ENCODE results near the gene CHGA.
A peak's percentile ranks its signal among the peaks of the same experiment; 100 is the strongest.

The CHGA gene

GRCh38 chr14:92959761-92960680, 37.1 kb downstream of the CHGA start:
- no peak for TF ChIP-seq GLIS3 (CRISPR knock-in tag; IDR thresholded peaks at IDR 0.05)
- no peak for TF ChIP-seq SNAI2 (CRISPR knock-in tag; IDR thresholded peaks at IDR 0.05)
- TF ChIP-seq CREB5 (CRISPR knock-in tag; IDR thresholded peaks at IDR 0.05; ENCODE audit: low read depth), result no peak
- TF ChIP-seq ZC3H10 (CRISPR knock-in tag; IDR thresholded peaks at IDR 0.05), result no peak
- no peak for TF ChIP-seq ZNF565 (CRISPR knock-in tag; conservative IDR thresholded peaks at IDR 0.05; ENCODE audit: low read depth)
- no peak for TF ChIP-seq BACH2 (CRISPR knock-in tag; IDR thresholded peaks at IDR 0.05; ENCODE audit: borderline replicate concordance)
- TF ChIP-seq ZNF70 (CRISPR knock-in tag; IDR thresholded peaks at IDR 0.05), result no peak
- no peak for TF ChIP-seq PATZ1 (CRISPR knock-in tag; IDR thresholded peaks at IDR 0.05; ENCODE audit: borderline replicate concordance)
- no peak for TF ChIP-seq TCF4 (CRISPR knock-in tag; IDR thresholded peaks at IDR 0.05; ENCODE audit: borderline replicate concordance)
- no peak for TF ChIP-seq TOX (CRISPR knock-in tag; IDR thresholded peaks at IDR 0.05; ENCODE audit: borderline replicate concordance)
- TF ChIP-seq OSR1 (CRISPR knock-in tag; IDR thresholded peaks at IDR 0.05), result no peak
- TF ChIP-seq ZNF8 (CRISPR knock-in tag; IDR thresholded peaks at IDR 0.05), result no peak
- TF ChIP-seq TSHZ2 (CRISPR knock-in tag; IDR thresholded peaks at IDR 0.05), result no peak
- TF ChIP-seq CSDC2 (CRISPR knock-in tag; IDR thresholded peaks at IDR 0.05), result no peak
- no peak for TF ChIP-seq ESRRG (CRISPR knock-in tag; IDR thresholded peaks at IDR 0.05)
- no peak for TF ChIP-seq ZFP30 (CRISPR knock-in tag; IDR thresholded peaks at IDR 0.05)
- no peak for TF ChIP-seq RARB (CRISPR knock-in tag; IDR thresholded peaks at IDR 0.05)
- TF ChIP-seq, protein P1, sequence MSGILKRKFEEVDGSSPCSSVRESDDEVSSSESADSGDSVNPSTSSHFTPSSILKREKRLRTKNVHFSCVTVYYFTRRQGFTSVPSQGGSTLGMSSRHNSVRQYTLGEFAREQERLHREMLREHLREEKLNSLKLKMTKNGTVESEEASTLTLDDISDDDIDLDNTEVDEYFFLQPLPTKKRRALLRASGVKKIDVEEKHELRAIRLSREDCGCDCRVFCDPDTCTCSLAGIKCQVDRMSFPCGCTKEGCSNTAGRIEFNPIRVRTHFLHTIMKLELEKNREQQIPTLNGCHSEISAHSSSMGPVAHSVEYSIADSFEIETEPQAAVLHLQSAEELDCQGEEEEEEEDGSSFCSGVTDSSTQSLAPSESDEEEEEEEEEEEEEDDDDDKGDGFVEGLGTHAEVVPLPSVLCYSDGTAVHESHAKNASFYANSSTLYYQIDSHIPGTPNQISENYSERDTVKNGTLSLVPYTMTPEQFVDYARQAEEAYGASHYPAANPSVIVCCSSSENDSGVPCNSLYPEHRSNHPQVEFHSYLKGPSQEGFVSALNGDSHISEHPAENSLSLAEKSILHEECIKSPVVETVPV (CRISPR knock-in tag; IDR thresholded peaks at IDR 0.05), result no peak
- no peak for TF ChIP-seq POU6F1 (CRISPR knock-in tag; IDR thresholded peaks at IDR 0.05; ENCODE audit: borderline replicate concordance, low read depth)
- TF ChIP-seq PPARA (CRISPR knock-in tag; IDR thresholded peaks at IDR 0.05; ENCODE audit: borderline replicate concordance), result no peak
- no peak for ATAC-seq

GRCh38 chr14:92960706-92961566, 38.0 kb downstream of the CHGA start:
- peak; percentile 82 for ATAC-seq
- TF ChIP-seq, protein P1 (CRISPR knock-in tag; IDR thresholded peaks at IDR 0.05), result no peak
- TF ChIP-seq ARNTL (CRISPR knock-in tag; IDR thresholded peaks at IDR 0.05; ENCODE audit: borderline replicate concordance, low read depth), result no peak
- TF ChIP-seq OSR1 (CRISPR knock-in tag; IDR thresholded peaks at IDR 0.05), result no peak
- TF ChIP-seq RARB (CRISPR knock-in tag; IDR thresholded peaks at IDR 0.05), result no peak
- TF ChIP-seq ZNF70 (CRISPR knock-in tag; IDR thresholded peaks at IDR 0.05), result no peak
- no peak for TF ChIP-seq POU6F1 (CRISPR knock-in tag; IDR thresholded peaks at IDR 0.05; ENCODE audit: borderline replicate concordance, low read depth)
- no peak for TF ChIP-seq TSHZ2 (CRISPR knock-in tag; IDR thresholded peaks at IDR 0.05)
- TF ChIP-seq ZNF565 (CRISPR knock-in tag; conservative IDR thresholded peaks at IDR 0.05; ENCODE audit: low read depth), result no peak
- no peak for TF ChIP-seq ZFP30 (CRISPR knock-in tag; IDR thresholded peaks at IDR 0.05)
